Measurements from ENCODE around the gene SDF4.
A peak's percentile ranks its signal among the peaks of the same experiment; 100 is the strongest.

Gene SDF4

DNA sequence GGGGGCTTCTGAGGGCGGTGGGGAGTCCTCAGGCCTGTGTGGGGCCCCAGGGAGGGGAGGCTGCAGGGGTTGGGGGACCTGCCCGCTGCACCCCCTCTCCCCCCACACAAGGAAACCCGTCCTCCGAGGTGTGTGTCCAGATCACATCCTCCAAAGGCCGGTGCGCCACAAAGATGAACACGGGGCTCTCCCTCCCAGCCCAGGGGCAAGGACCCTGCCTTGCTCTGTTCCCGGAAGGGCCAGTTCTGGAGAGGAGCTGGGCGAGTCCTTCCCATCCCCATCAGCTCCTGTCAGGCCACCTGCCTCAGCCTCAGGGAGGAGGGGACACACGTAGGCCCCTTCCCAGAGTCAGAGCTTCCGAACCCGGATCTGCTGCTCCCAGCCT lies 60.6 kb downstream of the SDF4 start (continued):
- TF ChIP-seq PRDM4 (tag by site-specific recombination; IDR thresholded peaks at IDR 0.05), result no peak
- TF ChIP-seq, protein P1, sequence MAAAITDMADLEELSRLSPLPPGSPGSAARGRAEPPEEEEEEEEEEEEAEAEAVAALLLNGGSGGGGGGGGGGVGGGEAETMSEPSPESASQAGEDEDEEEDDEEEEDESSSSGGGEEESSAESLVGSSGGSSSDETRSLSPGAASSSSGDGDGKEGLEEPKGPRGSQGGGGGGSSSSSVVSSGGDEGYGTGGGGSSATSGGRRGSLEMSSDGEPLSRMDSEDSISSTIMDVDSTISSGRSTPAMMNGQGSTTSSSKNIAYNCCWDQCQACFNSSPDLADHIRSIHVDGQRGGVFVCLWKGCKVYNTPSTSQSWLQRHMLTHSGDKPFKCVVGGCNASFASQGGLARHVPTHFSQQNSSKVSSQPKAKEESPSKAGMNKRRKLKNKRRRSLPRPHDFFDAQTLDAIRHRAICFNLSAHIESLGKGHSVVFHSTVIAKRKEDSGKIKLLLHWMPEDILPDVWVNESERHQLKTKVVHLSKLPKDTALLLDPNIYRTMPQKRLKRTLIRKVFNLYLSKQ (tag by site-specific recombination; IDR thresholded peaks at IDR 0.05; ENCODE audit: borderline replicate concordance), result no peak

DNA sequence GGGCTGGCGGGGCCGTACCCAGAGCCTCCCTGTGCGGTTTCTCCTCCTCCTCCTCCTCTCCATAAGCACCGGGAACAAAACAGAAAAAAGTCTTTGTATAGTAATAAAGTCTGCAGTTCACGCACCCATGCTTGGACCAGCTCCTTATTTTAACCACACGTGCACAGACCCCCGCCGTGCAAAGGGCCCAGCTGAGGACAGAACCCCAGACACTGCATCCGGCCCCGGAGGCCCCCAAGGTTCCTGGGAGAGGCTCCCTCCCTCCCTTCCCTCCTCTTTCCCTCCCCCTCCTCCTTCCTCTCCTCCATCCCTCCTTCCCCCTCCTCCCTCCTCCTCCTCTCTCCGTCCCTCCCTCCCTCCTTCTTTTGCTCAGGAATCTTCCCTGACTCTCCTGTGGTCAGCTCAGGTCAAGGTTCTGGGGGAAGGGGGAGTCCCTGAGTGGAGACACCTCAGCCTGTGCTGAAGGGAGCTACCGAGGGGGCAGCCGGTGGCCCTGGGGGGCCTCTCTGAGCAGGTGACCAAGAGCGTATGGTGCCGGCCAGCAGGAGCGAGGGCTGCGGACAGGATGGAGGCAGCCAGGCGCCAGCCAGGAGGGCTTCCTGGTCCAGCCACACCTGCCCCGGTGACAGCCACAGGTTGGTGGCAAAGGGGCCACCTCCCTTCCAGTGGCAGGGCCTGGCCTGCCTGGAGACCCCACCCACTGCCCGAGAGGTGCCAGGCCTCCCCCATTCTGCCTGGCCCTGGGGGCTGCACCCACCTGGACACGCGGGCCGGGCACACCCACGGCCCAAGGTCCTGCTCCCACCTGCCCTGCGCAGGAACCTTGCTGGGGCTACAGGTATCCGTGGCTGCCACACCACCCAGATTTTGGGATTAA lies 61.3 kb downstream of the SDF4 start:
- no peaks in the 10 kb centered on the region for H3K9me3 ChIP-seq (ENCODE audit: control insufficient read depth, insufficient read depth, low read depth, low read length)
- no peak overlapping the region for H3K4me3 ChIP-seq (ENCODE audit: low read depth, low read length)
- no peaks in the 10 kb centered on the region for H3K4me1 ChIP-seq (ENCODE audit: control insufficient read depth, insufficient read depth, low read length)
- H3K27ac ChIP-seq (ENCODE audit: extremely low read depth, low read depth, low read length), result no peak overlapping the region
- ChIA-PET CTCF (no interaction called here), POLR2A (interaction anchor here (0.6 kb wide), 1 partner anchor 60 kb away, joined by 5 read pairs; no protein-coding TSS in a partner anchor)
- H3K36me3 ChIP-seq (ENCODE audit: control insufficient read depth in 2 of 2, insufficient read depth in 1 of 2, low read length in 2 of 2), result no peaks in the 10 kb centered on the region
- TF ChIP-seq ZNF24 (tag by site-specific recombination; IDR thresholded peaks at IDR 0.05) (no peak), PRDM10 (tag by site-specific recombination; IDR thresholded peaks at IDR 0.05) (no peak), MYNN (tag by site-specific recombination; IDR thresholded peaks at IDR 0.05; ENCODE audit: borderline replicate concordance) (no peak), ZNF473 (tag by site-specific recombination; IDR thresholded peaks at IDR 0.05) (no peak), ZNF366 (tag by site-specific recombination; conservative IDR thresholded peaks at IDR 0.05) (peak; percentile 68; the same call in 1 of the 2 replicates), PRDM6 (tag by site-specific recombination; IDR thresholded peaks at IDR 0.05) (no peak), ZNF280D (tag by site-specific recombination; IDR thresholded peaks at IDR 0.05) (no peak), ZNF214 (tag by site-specific recombination; IDR thresholded peaks at IDR 0.05; ENCODE audit: borderline replicate concordance) (no peak), SCRT2 (tag by site-specific recombination; IDR thresholded peaks at IDR 0.05) (peak; percentile 58), BCL11A (tag by site-specific recombination; IDR thresholded peaks at IDR 0.05; ENCODE audit: low read depth) (0 out of 2 replicates have a peak, but pooled peaks have one; percentile 14), KLF8 (tag by site-specific recombination; IDR thresholded peaks at IDR 0.05) (no peak), ZNF768 (tag by site-specific recombination; IDR thresholded peaks at IDR 0.05) (no peak), ZNF362 (tag by site-specific recombination; IDR thresholded peaks at IDR 0.05) (no peak)
- TF ChIP-seq, protein P1 (tag by site-specific recombination; IDR thresholded peaks at IDR 0.05; ENCODE audit: borderline replicate concordance), result no peak
